ENCODE measurements around the gene ACOT7. TPM values are rescaled to one million over a fixed set of nuclear protein-coding genes. Genes with fewer than 3 reads are reported as not detected.
A peak's percentile ranks its signal among the peaks of the same experiment; 100 is the strongest.

ACOT7 gene
- total and polyA plus RNA-seq, 5 experiments from 2014 or later, result 4.3 to 9.4 (median 5.6) TPM

DNA sequence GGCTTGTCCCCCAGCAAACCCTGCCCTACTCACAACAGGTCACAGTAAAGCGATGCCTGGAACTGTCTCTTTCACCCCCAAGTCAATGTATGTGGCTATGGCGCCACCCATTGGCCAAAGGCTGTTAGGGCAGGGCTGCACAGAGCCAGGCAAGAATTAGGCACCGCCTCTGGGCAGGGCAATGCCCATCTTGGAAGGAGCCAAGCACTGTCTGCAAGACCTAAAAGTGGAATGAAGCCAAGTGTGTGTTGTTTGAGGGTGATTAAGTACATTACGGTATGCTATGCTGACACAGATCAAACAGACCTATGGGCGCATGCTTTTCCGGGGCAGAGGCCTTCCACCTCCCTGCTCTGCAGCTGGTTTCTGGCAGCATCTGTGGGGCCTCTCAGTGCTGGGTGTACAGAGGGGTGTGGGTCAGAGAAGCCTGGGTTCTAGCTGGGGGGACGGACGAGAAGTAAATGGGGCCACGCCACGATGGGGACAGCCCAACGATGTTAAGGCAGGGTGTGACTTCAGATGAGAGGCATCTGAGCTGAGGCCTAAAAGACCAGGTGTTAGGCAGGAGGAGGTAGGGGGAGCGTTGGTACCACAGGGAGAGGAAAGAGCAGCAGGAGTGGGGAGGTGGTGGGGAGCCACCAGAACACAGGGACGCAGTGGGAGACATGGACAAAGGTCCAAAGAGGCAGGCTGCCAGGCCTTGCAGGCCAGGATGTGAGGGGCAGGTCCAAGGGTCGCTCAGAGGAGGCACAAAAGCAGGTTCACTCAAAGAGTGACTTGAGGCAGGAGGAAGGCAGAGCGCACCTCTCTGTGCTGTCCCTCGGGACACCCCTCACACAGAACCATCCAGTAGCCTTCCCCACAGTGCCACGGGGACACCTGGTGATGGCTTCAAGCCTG lies 49.8 kb downstream of the ACOT7 start:
- no peaks in the 10 kb centered on the region for H3K27me3 Mint-ChIP-seq
- POLR2A ChIA-PET, result no interaction called here
- H3K27ac Mint-ChIP-seq, result peak overlapping the region in 3 of 10 donors; percentile 33 to 63 (median 63)
- no peaks in the 10 kb centered on the region for H3K9me3 Mint-ChIP-seq
- peaks cover 9 to 13% (median 13%) of the 10 kb centered on the region in 4 donors for H3K4me1 Mint-ChIP-seq
- no peaks in the 10 kb centered on the region for H3K36me3 Mint-ChIP-seq
- no peak overlapping the region for H3K4me3 Mint-ChIP-seq
- DNase-seq, result peak; percentile 27 to 71 (median 50)
- peak in 1 of 2 donors; percentile 43 for ATAC-seq

DNA sequence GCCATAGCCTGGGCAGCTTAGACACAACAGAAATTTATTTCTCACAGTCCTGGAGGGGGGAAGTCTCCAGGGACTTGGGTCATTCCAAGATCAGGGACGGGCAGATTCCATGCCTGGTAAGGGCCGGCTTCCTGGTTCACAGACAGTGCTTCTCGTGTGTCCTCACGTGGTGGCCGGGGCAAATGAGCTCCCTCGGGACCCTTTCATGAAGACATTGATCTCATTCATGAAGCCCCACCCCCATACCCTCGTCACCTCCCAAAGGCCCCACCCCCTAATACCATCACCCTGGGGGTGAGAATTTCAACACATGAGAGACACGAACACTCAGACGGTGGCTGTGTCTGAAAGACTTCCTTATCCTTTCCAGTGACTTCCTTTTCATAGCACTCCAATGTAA lies 51.5 kb downstream of the ACOT7 start:
- no peak overlapping the region for H3K27ac Mint-ChIP-seq
- H3K4me1 Mint-ChIP-seq, result peaks cover 0 to 2% (median under 1%) of the 10 kb centered on the region in 4 donors
- H3K27me3 Mint-ChIP-seq, result no peaks in the 10 kb centered on the region
- POLR2A ChIA-PET, result no interaction called here
- no peak for DNase-seq
- H3K9me3 Mint-ChIP-seq, result no peaks in the 10 kb centered on the region
- ATAC-seq, result no peak
- no peaks in the 10 kb centered on the region for H3K36me3 Mint-ChIP-seq
- no peak overlapping the region for H3K4me3 Mint-ChIP-seq

DNA sequence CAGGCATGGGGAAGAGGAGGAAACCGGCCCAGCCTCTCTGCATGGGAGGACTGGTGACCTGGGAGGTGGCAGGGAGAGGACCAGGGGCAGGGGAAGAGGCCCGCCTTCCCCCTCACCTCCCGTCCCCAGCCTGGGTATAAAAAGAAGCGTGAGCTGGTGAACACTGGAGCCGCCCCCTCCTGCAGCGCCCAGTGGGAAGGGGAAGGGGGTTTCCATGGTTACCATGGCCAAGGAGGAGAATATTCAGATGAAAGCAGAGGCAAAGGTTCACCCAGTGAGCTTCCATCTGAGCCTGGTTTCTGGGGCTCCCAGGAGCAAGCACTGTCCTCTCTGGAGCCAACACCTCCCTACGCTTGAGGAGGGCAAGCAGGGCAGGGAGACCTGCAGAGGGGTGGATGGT lies 54.9 kb downstream of the ACOT7 start:
- no peak overlapping the region for H3K27ac Mint-ChIP-seq
- no peaks in the 10 kb centered on the region for H3K27me3 Mint-ChIP-seq
- H3K9me3 Mint-ChIP-seq, result no peaks in the 10 kb centered on the region
- DNase-seq (no peak), ATAC-seq (no peak)
- POLR2A ChIA-PET, result no interaction called here
- H3K36me3 Mint-ChIP-seq, result peaks cover 0 to 2% (median 0%) of the 10 kb centered on the region in 3 donors
- H3K4me3 Mint-ChIP-seq, result no peak overlapping the region
- peaks cover 0 to 3% (median 0%) of the 10 kb centered on the region in 4 donors for H3K4me1 Mint-ChIP-seq

DNA sequence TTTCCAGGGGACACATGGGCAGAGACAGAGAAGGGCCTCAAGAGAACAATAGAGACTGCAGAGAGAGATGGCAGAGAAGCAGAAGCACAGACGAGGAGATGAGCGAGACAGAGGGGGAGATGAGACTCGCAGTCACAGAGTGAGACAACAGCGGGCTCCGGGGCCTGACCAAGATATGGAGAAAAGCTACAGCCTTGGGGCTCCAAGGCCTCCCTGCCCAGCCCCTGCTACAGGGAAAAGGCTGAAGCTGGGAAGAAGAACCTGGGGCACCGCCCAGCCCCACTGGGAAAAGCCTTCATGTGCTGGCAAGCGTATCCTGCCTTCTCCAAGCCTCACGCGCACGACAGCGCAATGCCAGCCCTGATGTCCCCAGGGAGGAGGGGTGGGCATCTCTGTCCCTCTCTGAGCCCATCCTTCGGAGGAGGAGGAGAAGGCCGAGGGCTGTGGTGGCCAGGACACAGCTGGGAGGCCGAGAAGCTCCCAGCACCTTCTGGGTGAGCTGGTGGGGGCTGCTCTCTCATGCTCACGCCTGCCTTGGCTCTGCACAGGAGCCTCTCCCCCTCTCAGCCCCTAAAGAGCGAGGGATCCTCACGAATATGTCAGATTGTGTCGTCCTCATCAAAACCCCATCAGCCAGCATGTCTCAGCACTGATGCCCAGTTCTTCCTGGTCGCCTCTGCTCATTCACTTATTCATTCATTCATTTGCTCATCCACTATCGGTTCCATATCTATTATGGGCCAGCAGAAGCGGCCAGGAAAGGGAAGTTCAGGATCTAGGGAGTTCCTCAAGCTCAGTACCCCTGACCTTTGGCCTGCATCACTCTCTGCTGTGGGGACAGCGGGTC lies 56.6 kb downstream of the ACOT7 start:
- H3K27me3 Mint-ChIP-seq, result no peaks in the 10 kb centered on the region
- ATAC-seq (no peak), DNase-seq (no peak)
- no peak overlapping the region for H3K4me3 Mint-ChIP-seq
- peaks cover 0 to 2% (median 0%) of the 10 kb centered on the region in 3 donors for H3K36me3 Mint-ChIP-seq
- H3K27ac Mint-ChIP-seq, result peak overlapping the region in 1 of 10 donors; percentile 48
- no peaks in the 10 kb centered on the region for H3K9me3 Mint-ChIP-seq
- POLR2A ChIA-PET, result interaction anchor here (0.7 kb wide), 1 partner anchor 87 kb away, joined by 7 read pairs; no protein-coding TSS in a partner anchor
- peaks cover 0 to 2% (median 0%) of the 10 kb centered on the region in 4 donors for H3K4me1 Mint-ChIP-seq

DNA sequence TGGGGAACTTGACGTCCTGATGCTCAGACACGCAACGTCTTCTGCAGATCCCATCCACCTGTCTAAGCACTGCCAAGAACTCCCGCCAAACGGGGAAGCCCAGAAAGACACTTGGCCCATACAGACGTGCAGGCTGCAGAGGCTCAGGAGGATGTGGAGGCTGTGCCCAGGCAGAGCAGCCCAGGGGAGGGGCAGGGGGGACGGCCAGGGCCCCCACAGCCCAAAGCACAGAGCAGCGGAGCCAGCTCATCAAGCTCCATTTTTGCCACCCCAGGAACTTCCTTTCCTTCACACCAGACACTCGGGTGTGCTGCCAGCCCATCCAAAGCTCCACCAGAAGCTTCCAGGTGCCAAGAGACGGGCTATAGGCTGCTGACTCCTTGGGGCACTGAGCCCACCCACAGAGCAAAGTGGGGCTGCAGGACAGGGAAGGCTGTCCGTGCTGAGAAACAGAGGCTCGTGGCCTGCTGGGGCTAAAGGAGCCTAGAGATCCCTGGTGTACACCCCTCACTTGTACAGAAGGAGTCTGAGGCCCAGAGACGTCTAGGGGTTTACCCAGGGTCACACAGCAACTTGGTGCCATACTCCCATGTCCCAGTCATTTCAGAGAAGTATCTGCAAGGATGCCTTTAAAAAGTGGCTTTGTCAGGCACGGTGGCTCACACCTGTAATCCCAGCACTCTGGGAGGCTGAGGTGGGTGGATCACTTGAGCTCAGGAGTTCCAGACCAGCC lies 59.1 kb downstream of the ACOT7 start:
- Mint-ChIP-seq H3K4me1 (peaks cover 0 to 2% (median 0%) of the 10 kb centered on the region in 4 donors), H3K36me3 (peaks cover 0 to 2% (median 0%) of the 10 kb centered on the region in 3 donors), H3K27me3 (no peaks in the 10 kb centered on the region), H3K9me3 (no peaks in the 10 kb centered on the region), H3K27ac (no peak overlapping the region), H3K4me3 (no peak overlapping the region)
- POLR2A ChIA-PET, result no interaction called here
- no peak for DNase-seq
- ATAC-seq, result no peak

DNA sequence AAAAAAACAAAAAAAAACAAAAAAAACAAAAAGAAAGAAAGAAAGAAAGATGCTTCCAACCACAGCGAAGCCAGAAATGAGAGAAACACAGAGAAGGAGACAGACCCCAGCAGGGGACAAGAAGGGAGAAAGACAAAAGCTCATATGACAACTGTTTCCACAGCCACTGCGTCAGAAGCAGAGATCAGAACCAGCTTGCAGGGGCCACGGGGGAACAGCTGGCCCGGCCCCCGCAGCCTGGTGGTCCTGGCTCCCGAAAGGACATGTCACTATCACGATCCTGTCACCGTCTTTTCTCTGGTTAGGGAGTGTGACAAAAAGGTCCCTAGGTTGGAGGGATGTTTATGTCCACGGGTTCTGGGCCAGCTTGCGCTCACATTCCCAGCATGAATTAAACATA lies 60.7 kb downstream of the ACOT7 start:
- no peaks in the 10 kb centered on the region for H3K9me3 Mint-ChIP-seq

DNA sequence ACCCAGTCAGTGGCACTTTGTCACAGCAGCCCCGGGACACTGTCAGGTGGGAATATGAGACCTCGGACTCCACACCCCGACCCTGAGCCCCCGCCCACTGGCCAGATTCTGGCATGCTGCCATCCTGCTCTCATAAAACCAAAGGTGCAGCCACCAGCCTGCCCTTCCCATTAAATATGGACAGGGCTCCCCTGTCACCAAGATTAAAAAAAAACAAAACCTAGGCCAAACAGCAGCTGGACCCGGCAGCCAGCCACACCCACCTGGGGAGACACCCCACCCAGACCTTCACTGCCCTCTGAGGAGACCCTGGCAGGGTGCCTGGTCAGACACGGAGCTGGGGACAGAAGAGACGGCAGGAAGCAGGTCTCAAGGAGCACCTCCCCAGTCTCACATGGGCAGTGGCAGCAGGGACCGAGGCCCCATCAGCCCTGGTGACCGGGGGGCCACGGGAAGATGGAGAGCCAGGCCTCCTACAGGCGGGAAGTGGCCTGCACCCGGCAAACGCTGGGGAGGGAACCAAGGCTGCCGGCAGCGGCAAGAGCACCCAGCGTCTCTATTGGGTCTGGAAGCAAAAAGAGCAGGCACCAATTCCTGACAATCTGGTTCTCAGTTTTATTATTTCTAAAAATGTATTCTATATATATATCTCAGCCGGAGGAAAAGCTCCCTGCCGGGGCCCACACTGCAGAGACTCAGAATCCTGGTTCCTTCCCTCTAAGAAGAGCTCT lies 61.9 kb downstream of the ACOT7 start:
- Mint-ChIP-seq H3K36me3 (peaks cover 0 to 5% (median 0%) of the 10 kb centered on the region in 3 donors), H3K9me3 (no peaks in the 10 kb centered on the region), H3K4me1 (peaks cover 0 to 2% (median 0%) of the 10 kb centered on the region in 4 donors), H3K27ac (no peak overlapping the region), H3K4me3 (no peak overlapping the region), H3K27me3 (no peaks in the 10 kb centered on the region)
- POLR2A ChIA-PET, result no interaction called here
- no peak for ATAC-seq
- DNase-seq, result no peak

More for the DNA sequence above, 60.7 kb downstream of the ACOT7 start:
- ATAC-seq (no peak), DNase-seq (no peak)
- no peak overlapping the region for H3K4me3 Mint-ChIP-seq
- peaks cover 0 to 2% (median 0%) of the 10 kb centered on the region in 4 donors for H3K4me1 Mint-ChIP-seq
- peaks cover 0 to 2% (median 0%) of the 10 kb centered on the region in 3 donors for H3K36me3 Mint-ChIP-seq
- POLR2A ChIA-PET, result no interaction called here
- no peak overlapping the region for H3K27ac Mint-ChIP-seq
- H3K27me3 Mint-ChIP-seq, result no peaks in the 10 kb centered on the region

DNA sequence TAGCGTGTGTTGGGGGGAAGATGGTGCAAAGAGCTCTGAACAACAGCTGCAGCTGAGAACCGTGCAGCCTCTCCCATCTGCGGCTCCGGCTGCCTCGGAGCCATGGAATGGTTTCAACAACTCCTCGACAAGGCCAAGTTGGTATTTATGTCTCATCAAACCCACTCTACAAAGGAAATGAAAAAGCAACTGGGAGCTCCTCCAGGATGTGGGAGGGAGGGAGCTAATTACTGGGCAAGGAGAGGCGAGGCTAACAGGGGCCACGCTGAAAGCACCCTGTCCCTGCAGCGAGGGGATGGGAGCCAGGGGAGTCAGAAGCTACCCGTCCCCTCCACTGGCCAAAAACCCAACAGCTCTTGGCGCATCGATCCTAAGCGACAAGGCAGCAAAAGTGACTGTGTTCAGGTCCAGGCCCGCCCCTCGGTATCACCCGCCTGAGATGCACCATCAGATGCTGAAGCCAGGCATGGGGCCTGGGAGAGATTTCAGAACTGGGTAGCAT lies 63.1 kb downstream of the ACOT7 start:
- no peak overlapping the region for H3K27ac Mint-ChIP-seq
- no peaks in the 10 kb centered on the region for H3K4me1 Mint-ChIP-seq
- H3K4me3 Mint-ChIP-seq, result no peak overlapping the region
- no peaks in the 10 kb centered on the region for H3K27me3 Mint-ChIP-seq
- no peak for ATAC-seq
- DNase-seq, result no peak
- POLR2A ChIA-PET, result no interaction called here
- no peaks in the 10 kb centered on the region for H3K9me3 Mint-ChIP-seq
- H3K36me3 Mint-ChIP-seq, result peaks cover 0 to 9% (median 2%) of the 10 kb centered on the region in 3 donors

DNA sequence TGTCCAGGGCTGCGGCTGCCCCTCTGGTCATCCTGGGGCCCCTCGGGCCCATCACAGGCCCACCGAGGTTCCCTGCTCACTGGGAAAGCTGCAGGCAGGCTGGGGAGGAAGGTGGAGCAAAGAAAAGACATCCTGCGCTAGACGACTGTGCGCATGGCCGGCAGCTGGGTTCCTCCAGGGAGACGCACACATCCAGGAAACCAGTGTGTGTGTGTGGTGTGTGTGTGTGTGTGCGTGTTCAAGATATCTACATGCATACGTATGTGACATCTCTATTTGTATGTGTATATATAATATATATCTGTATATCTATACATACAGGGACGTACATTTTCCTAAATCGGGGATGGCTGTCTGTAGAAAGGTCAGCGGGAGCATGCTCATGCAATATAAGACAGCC lies 63.7 kb downstream of the ACOT7 start:
- Mint-ChIP-seq H3K27me3 (no peaks in the 10 kb centered on the region), H3K36me3 (peaks cover 0 to 9% (median 2%) of the 10 kb centered on the region in 3 donors), H3K4me1 (no peaks in the 10 kb centered on the region), H3K9me3 (no peaks in the 10 kb centered on the region), H3K27ac (no peak overlapping the region), H3K4me3 (no peak overlapping the region)
- ATAC-seq (no peak), DNase-seq (no peak)
- POLR2A ChIA-PET, result no interaction called here

DNA sequence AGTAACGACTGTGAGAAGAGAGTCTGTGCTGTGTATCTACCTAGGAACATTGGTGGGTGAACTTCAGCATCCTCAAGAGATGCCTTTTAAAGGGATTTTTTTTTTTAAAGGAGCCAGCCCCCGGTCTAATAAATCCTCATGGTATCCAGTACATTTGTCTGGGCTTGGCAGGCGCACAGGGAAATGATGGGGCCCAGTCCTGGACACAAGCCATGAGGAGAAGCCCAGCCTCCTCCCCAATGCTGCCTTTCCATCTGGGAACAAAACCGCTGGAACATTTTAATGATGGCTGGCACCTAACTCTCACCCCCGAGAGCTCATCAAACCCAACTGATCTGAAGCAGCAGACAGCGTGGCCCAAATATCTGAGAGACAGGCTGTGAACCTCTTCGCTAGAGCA lies 64.2 kb downstream of the ACOT7 start:
- Mint-ChIP-seq H3K36me3 (peaks cover 0 to 9% (median 2%) of the 10 kb centered on the region in 3 donors), H3K27ac (no peak overlapping the region), H3K27me3 (no peaks in the 10 kb centered on the region), H3K4me1 (no peaks in the 10 kb centered on the region), H3K4me3 (no peak overlapping the region), H3K9me3 (no peaks in the 10 kb centered on the region)
- POLR2A ChIA-PET, result no interaction called here
- DNase-seq (no peak), ATAC-seq (no peak)

DNA sequence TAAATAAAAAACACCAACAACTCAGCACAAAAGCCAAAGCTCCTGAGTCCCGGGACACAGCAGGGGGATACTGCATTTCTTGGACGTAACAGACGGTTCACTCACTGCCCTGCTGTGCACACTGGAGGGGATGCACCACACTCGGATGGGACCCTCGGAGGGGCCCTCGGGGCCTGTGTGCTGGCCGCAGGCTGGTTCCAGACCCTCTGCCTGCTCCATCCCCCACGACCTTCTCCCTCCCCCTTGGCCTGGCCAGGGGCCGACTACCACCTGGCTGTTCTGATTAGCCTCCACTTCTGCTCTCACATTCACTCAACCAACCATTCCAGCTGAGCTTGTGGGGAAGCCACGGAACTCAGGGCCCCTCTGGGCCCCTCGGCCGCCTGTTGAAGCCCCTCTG lies 64.9 kb downstream of the ACOT7 start:
- H3K27ac Mint-ChIP-seq, result no peak overlapping the region
- H3K36me3 Mint-ChIP-seq, result peaks cover 0 to 9% (median 2%) of the 10 kb centered on the region in 3 donors
- H3K9me3 Mint-ChIP-seq, result no peaks in the 10 kb centered on the region
- no peaks in the 10 kb centered on the region for H3K4me1 Mint-ChIP-seq
- ATAC-seq, result no peak
- no peak for DNase-seq
- no peaks in the 10 kb centered on the region for H3K27me3 Mint-ChIP-seq
- POLR2A ChIA-PET, result no interaction called here
- no peak overlapping the region for H3K4me3 Mint-ChIP-seq

DNA sequence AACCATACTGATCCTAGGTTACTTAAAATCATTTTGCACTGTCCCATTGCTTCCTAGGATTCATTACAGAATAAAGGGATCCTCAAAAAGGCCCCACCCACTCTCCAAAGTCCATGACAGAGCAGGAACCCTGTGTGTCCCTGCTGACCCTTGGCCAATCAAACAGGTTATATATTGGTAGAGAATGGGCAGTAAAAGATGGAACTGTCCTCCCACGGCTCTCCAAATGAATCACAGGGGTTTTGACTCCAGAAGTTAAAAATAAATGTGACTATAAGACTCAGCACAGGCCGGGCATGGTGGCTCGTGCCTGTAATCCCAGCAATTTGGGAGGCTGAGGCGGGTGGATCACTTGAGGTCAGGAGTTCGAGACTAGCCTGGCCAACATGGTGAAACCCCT lies 65.5 kb downstream of the ACOT7 start:
- ATAC-seq, result no peak
- no peak for DNase-seq
- POLR2A ChIA-PET, result no interaction called here
- no peak overlapping the region for H3K4me3 Mint-ChIP-seq
- H3K36me3 Mint-ChIP-seq, result peaks cover 0 to 9% (median 2%) of the 10 kb centered on the region in 3 donors
- H3K4me1 Mint-ChIP-seq, result no peaks in the 10 kb centered on the region
- no peak overlapping the region for H3K27ac Mint-ChIP-seq
- H3K9me3 Mint-ChIP-seq, result no peaks in the 10 kb centered on the region
- H3K27me3 Mint-ChIP-seq, result no peaks in the 10 kb centered on the region

Data from naive thymus-derived CD8-positive, alpha-beta T cell (primary cell).